ENCODE measurements around the gene CPED1. TPM values are rescaled to one million over a fixed set of nuclear protein-coding genes. Genes with fewer than 3 reads are reported as not detected.

Gene CPED1
- total RNA-seq (2014; rRNA removed; shearing (Covaris generic)) = 0.15 and 1.6 TPM in 2 replicates

GRCh38 chr7:120988591-120989256 lies at the start of gene CPED1:
Gene CPED1, plus strand, starts transcription at chr7:120988711. Its CDS starts 911 bp downstream, at chr7:120989622.
- peak; percentile 77 for DNase-seq (ENCODE audit: low read depth)

GRCh38 chr7:120939345-120939744 lies 49.2 kb upstream of the CPED1 start:
- no peak for DNase-seq (ENCODE audit: low read depth)

- DNase-seq (ENCODE audit: low read depth) = no peak
These were observed 47.4 kb upstream of the CPED1 start for GRCh38 chr7:120941064-120941463.

GRCh38 chr7:120941856-120942255 lies 46.7 kb upstream of the CPED1 start:
- no peak for DNase-seq (ENCODE audit: low read depth)

- no peak for DNase-seq (ENCODE audit: low read depth)
These were observed 45.6 kb upstream of the CPED1 start for GRCh38 chr7:120942861-120943260.

- no peak for DNase-seq (ENCODE audit: low read depth)
These were observed 43.5 kb upstream of the CPED1 start for GRCh38 chr7:120944826-120945562.

GRCh38 chr7:120947980-120948379 lies 40.5 kb upstream of the CPED1 start:
- DNase-seq (ENCODE audit: low read depth) = no peak

- peak; percentile 41 for DNase-seq (ENCODE audit: low read depth)
These were observed 39.1 kb upstream of the CPED1 start for GRCh38 chr7:120949393-120949911.

GRCh38 chr7:120949998-120950538 lies 38.4 kb upstream of the CPED1 start:
- no peak for DNase-seq (ENCODE audit: low read depth)

- peak; percentile 100 for DNase-seq (ENCODE audit: low read depth)
These were observed 37.8 kb upstream of the CPED1 start, which contains the start of gene ING3 for GRCh38 chr7:120950539-120951308. Gene ING3, plus strand, starts transcription at chr7:120950777. Its CDS starts 120 bp downstream, at chr7:120950897.

- DNase-seq (ENCODE audit: low read depth) = no peak
These were observed 37.2 kb upstream of the CPED1 start for GRCh38 chr7:120951309-120951699.

- DNase-seq (ENCODE audit: low read depth) = no peak
These were observed 36.7 kb upstream of the CPED1 start for GRCh38 chr7:120951826-120952225.

GRCh38 chr7:120955577-120956149 lies 32.8 kb upstream of the CPED1 start:
- DNase-seq (ENCODE audit: low read depth) = no peak

- no peak for DNase-seq (ENCODE audit: low read depth)
These were observed 28.5 kb upstream of the CPED1 start for GRCh38 chr7:120959929-120960484.

- no peak for DNase-seq (ENCODE audit: low read depth)
These were observed 27.8 kb upstream of the CPED1 start for GRCh38 chr7:120960714-120961113.

GRCh38 chr7:120961638-120962173 lies 26.8 kb upstream of the CPED1 start:
- DNase-seq (ENCODE audit: low read depth) = no peak

GRCh38 chr7:120964088-120964487 lies 24.4 kb upstream of the CPED1 start:
- DNase-seq (ENCODE audit: low read depth) = no peak

GRCh38 chr7:120966961-120967360 lies 21.6 kb upstream of the CPED1 start:
- no peak for DNase-seq (ENCODE audit: low read depth)

- no peak for DNase-seq (ENCODE audit: low read depth)
These were observed 14.7 kb upstream of the CPED1 start for GRCh38 chr7:120973849-120974248.

GRCh38 chr7:120979765-120980499 lies 8.6 kb upstream of the CPED1 start:
- DNase-seq (ENCODE audit: low read depth) = no peak
